Loucy (cell line): ENCODE results near the gene SHANK3.

Source experiments
- CTCF ChIP-seq: fragments of 200-600 bp; sonication (generic); conservative IDR thresholded peaks from 2 replicates; pipeline ENCODE4 v1.5.1; 2014; ENCODE audit warnings: mild to moderate bottlenecking, antibody characterized with exemption, low read length
- EZH2phosphoT487 ChIP-seq: fragments of 200-600 bp; IDR thresholded peaks from 2 replicates; pipeline ENCODE4 v1.6.1; 2018; ENCODE audit warnings: antibody characterized with exemption, mild to moderate bottlenecking, moderate library complexity, borderline replicate concordance

- TF ChIP-seq CTCF: no peak
- TF ChIP-seq EZH2phosphoT487: no peak
These were observed 48.0 kb downstream of the SHANK3 start for GRCh38 chr22:50720301-50721256.
